BJ (cell line): ENCODE measurements around the gene TRMT61B. TPM values are rescaled to one million over a fixed set of nuclear protein-coding genes. Genes with fewer than 3 reads are reported as not detected.
A peak's percentile ranks its signal among the peaks of the same experiment; 100 is the strongest.

ENCODE experiments used
- CTCF ChIA-PET: fragments of 350-600 bp; formaldehyde crosslinking; extraction: SDS; loops from one replicate; lab custom pipeline; 2021; ENCODE audit warnings: antibody characterized with exemption, inconsistent platforms; lab: Yijun Ruan, JAX
- POLR2A ChIA-PET: fragments of 300-600 bp; sonication (Branson Sonifier 250); formaldehyde crosslinking; extraction: SDS; loops from one replicate; lab custom pipeline; 2021; ENCODE audit warnings: antibody characterized with exemption; lab: Charles Lee
- DNase-seq: peaks from one replicate; pipeline ENCODE4 v3.0.0-alpha.2; 2011; ENCODE audit warnings: low read depth
- H3K27me3 ChIP-seq: 2 replicates; pipeline ENCODE4 v1.6.0; 2011; ENCODE audit warnings: low read length; ENCODE audit not compliant: control insufficient read depth, insufficient read depth
- H3K36me3 ChIP-seq: 2 replicates; pipeline ENCODE4 v1.5.1; 2011; ENCODE audit warnings: low read length; ENCODE audit not compliant: control insufficient read depth, insufficient read depth
- H3K4me3 ChIP-seq: 2 replicates; pipeline ENCODE4 v1.5.1; 2011; ENCODE audit warnings: low read depth, mild to moderate bottlenecking, control low read depth, low read length
- CTCF ChIP-seq: IDR thresholded peaks from 2 replicates; pipeline ENCODE4 v1.5.1; 2011; ENCODE audit warnings: low read depth, mild to moderate bottlenecking, control low read depth, inconsistent platforms, low read length, moderate library complexity; ENCODE audit not compliant: insufficient read depth
- polyA minus RNA-seq: library from RNA; depleted of rRNA, polyadenylated mRNA; stranded (reverse); fragments of >200 nt; gene quantifications from 2 replicates; pipeline ENCODE4 v1.2.3, GENCODE V29; 2011; rRNA and poly(A)+ RNA removed
- polyA plus RNA-seq: library from polyadenylated mRNA; depleted of rRNA; stranded (reverse); fragments of >200 nt; gene quantifications from 2 replicates; pipeline ENCODE4 v1.2.3, GENCODE V29; 2011; rRNA removed

Gene TRMT61B
- polyA plus RNA-seq (8.0 and 12.0 TPM in 2 replicates), polyA minus RNA-seq (4.8 and 5.1 TPM in 2 replicates)

- H3K36me3 ChIP-seq = no peaks in the 10 kb centered on the region
- ChIA-PET POLR2A (no interaction called here), CTCF (interaction anchor here (0.8 to 2.1 kb wide), 3 partner anchors 18 to 304 kb away, joined by 5 to 11 read pairs (median 8); no protein-coding TSS in a partner anchor)
- peak; percentile 60 for DNase-seq
- H3K27me3 ChIP-seq = no peaks in the 10 kb centered on the region
- peak within 1 kb of the TSS; percentile 68 for H3K4me3 ChIP-seq
- TF ChIP-seq CTCF = no peak
Measured at GRCh38 chr2:28870146-28870891, at the start of gene TRMT61B. Gene TRMT61B, minus strand, starts transcription at chr2:28870309. Its CDS starts 32 bp downstream, at chr2:28870277.

GRCh38 chr2:28915939-28916338 is 45.8 kb upstream of the TRMT61B start:
- CTCF ChIA-PET = interaction anchor here (1.5 kb wide), 1 partner anchor 15 kb away, joined by 4 read pairs; no protein-coding TSS in a partner anchor
- Histone ChIP-seq H3K27me3 (no peaks in the 10 kb centered on the region), H3K4me3 (no peak overlapping the region), H3K36me3 (no peaks in the 10 kb centered on the region; the same call in none of the 2 replicates)
- DNase-seq = no peak
- TF ChIP-seq CTCF = no peak
- POLR2A ChIA-PET = interaction anchor here (0.7 kb wide), 1 partner anchor 123 kb away, joined by 5 read pairs; no protein-coding TSS in a partner anchor

GRCh38 chr2:28909655-28910353 is 39.7 kb upstream of the TRMT61B start:
- no peak for TF ChIP-seq CTCF
- H3K4me3 ChIP-seq = no peak overlapping the region
- ChIA-PET CTCF (interaction anchor here (0.8 to 1.3 kb wide), 2 partner anchors 343 to 1206 kb away, joined by 3 read pairs; no protein-coding TSS in a partner anchor), POLR2A (no interaction called here)
- no peak for DNase-seq
- peaks cover 16% of the 10 kb centered on the region for H3K36me3 ChIP-seq
- no peaks in the 10 kb centered on the region for H3K27me3 ChIP-seq

- ChIA-PET CTCF (no interaction called here), POLR2A (no interaction called here)
- Histone ChIP-seq H3K36me3 (peaks cover 16% of the 10 kb centered on the region), H3K4me3 (no peak overlapping the region), H3K27me3 (no peaks in the 10 kb centered on the region)
- DNase-seq = no peak
- no peak for TF ChIP-seq CTCF
Measured at GRCh38 chr2:28908172-28908571, 38.1 kb upstream of the TRMT61B start.

- H3K4me3 ChIP-seq = no peak overlapping the region
- peaks cover 20% of the 10 kb centered on the region for H3K36me3 ChIP-seq
- no peak for TF ChIP-seq CTCF
- H3K27me3 ChIP-seq = no peaks in the 10 kb centered on the region
- DNase-seq = no peak
- POLR2A ChIA-PET = no interaction called here
- CTCF ChIA-PET = no interaction called here
Measured at GRCh38 chr2:28906821-28907220, 36.7 kb upstream of the TRMT61B start.
